ENCODE measurements around the gene FASN. TPM values are rescaled to one million over a fixed set of nuclear protein-coding genes. Genes with fewer than 3 reads are reported as not detected.
A peak's percentile ranks its signal among the peaks of the same experiment; 100 is the strongest.

Gene FASN
- total and polyA plus RNA-seq, 2 of the 13 experiments (the other 11 are each of a cell fraction or from before 2014, with no cell fraction given) = 51.7 to 101 TPM

DNA sequence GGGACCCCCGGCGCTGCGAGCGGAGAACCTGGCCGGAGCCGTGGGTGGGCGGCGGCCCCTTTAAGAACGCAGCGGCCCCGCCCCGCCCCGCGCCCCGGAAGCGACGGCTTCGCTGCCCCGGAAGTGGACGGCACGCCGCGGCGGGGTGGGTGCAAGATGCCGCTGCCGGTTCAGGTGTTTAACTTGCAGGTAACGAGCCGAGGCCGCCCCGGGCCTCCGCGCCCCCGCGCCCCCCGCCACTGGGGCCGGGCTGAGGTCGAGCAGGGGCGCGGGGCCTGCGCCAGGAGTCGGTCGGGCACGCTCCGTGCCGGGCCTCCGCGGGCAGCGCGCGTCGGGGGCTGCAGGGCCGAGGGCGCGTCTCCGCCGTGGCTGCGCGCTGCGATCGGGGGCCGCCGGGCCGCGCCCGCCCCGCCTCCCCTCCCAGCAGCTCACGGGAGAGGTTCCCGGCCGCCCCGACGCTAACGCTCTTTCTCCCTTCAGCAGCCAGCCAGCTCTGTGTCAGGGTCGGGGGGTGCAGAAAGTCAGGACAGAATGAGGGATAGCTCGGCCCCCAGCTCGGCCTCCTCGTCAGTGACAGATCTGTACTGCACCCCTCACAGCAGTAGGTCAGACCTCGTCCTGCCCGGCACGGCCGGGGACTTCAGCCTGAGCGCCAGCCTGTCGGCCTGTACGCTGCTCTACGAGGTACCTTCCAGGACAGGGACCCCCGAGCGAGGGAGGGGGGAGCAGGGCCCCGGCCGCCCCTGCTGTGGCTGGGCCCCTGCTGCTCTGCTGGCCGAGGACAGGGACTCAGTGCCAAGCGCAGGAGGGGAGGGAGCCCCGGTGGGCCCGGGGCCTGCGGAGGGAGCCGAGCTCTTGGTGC is 46.0 kb downstream of the FASN start, which contains the start of the genes GPS1 and RFNG (continued):
- TF ChIP-seq MLXIP (CRISPR knock-in tag; IDR thresholded peaks at IDR 0.05; ENCODE audit: borderline replicate concordance) (no peak), SRY (CRISPR knock-in tag; IDR thresholded peaks at IDR 0.05) (no peak), SP4 (CRISPR knock-in tag; IDR thresholded peaks at IDR 0.05) (peak; percentile 26), ZNF552 (CRISPR knock-in tag; IDR thresholded peaks at IDR 0.05; ENCODE audit: borderline replicate concordance) (no peak), FOSL1 (CRISPR knock-in tag; IDR thresholded peaks at IDR 0.05; ENCODE audit: borderline replicate concordance) (no peak), ATF7 (IDR thresholded peaks at IDR 0.05) (no peak), ATF7 (CRISPR knock-in tag; IDR thresholded peaks at IDR 0.05) (no peak), ESRRA (CRISPR knock-in tag; IDR thresholded peaks at IDR 0.05; ENCODE audit: low read depth) (no peak), GABPA (IDR thresholded peaks at IDR 0.05; ENCODE audit: low read depth, low read length) (no peak), GABPA (CRISPR knock-in tag; IDR thresholded peaks at IDR 0.05; ENCODE audit: low read depth) (peak; percentile 88), ZNF101 (CRISPR knock-in tag; IDR thresholded peaks at IDR 0.05; ENCODE audit: borderline replicate concordance, low read depth) (no peak), ZBTB7A (CRISPR knock-in tag; IDR thresholded peaks at IDR 0.05) (no peak), RARA (CRISPR knock-in tag; IDR thresholded peaks at IDR 0.05) (no peak), NCOA2 (CRISPR knock-in tag; IDR thresholded peaks at IDR 0.05) (no peak; the same call in 1 of the 2 replicates), ARID2 (CRISPR knock-in tag; IDR thresholded peaks at IDR 0.05; ENCODE audit: borderline replicate concordance) (no peak), ETV6 (CRISPR knock-in tag; conservative IDR thresholded peaks at IDR 0.05) (no peak), ZNF362 (CRISPR knock-in tag; IDR thresholded peaks at IDR 0.05; ENCODE audit: borderline replicate concordance) (no peak), ZNF597 (CRISPR knock-in tag; IDR thresholded peaks at IDR 0.05) (no peak)
- TF ChIP-seq, protein P1, sequence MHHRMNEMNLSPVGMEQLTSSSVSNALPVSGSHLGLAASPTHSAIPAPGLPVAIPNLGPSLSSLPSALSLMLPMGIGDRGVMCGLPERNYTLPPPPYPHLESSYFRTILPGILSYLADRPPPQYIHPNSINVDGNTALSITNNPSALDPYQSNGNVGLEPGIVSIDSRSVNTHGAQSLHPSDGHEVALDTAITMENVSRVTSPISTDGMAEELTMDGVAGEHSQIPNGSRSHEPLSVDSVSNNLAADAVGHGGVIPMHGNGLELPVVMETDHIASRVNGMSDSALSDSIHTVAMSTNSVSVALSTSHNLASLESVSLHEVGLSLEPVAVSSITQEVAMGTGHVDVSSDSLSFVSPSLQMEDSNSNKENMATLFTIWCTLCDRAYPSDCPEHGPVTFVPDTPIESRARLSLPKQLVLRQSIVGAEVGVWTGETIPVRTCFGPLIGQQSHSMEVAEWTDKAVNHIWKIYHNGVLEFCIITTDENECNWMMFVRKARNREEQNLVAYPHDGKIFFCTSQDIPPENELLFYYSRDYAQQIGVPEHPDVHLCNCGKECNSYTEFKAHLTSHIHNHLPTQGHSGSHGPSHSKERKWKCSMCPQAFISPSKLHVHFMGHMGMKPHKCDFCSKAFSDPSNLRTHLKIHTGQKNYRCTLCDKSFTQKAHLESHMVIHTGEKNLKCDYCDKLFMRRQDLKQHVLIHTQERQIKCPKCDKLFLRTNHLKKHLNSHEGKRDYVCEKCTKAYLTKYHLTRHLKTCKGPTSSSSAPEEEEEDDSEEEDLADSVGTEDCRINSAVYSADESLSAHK (CRISPR knock-in tag; IDR thresholded peaks at IDR 0.05; ENCODE audit: borderline replicate concordance) = no peak
- TF ChIP-seq, protein P2, sequence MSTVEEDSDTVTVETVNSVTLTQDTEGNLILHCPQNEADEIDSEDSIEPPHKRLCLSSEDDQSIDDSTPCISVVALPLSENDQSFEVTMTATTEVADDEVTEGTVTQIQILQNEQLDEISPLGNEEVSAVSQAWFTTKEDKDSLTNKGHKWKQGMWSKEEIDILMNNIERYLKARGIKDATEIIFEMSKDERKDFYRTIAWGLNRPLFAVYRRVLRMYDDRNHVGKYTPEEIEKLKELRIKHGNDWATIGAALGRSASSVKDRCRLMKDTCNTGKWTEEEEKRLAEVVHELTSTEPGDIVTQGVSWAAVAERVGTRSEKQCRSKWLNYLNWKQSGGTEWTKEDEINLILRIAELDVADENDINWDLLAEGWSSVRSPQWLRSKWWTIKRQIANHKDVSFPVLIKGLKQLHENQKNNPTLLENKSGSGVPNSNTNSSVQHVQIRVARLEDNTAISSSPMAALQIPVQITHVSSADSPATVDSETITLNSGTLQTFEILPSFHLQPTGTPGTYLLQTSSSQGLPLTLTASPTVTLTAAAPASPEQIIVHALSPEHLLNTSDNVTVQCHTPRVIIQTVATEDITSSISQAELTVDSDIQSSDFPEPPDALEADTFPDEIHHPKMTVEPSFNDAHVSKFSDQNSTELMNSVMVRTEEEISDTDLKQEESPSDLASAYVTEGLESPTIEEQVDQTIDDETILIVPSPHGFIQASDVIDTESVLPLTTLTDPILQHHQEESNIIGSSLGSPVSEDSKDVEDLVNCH (CRISPR knock-in tag; IDR thresholded peaks at IDR 0.05) = no peak

Data from HepG2 (cell line).